ENCODE data around the gene DUSP1.

- TF ChIP-seq POLR2AphosphoS5 (IDR thresholded peaks at IDR 0.05; ENCODE audit: low read depth, low read length), result no peak
- no peak for TF ChIP-seq POLR2A (IDR thresholded peaks at IDR 0.05; ENCODE audit: low read depth, low read length)
These were observed 2.9 kb downstream of the DUSP1 start for GRCh38 chr5:172768098-172768572.

Measured in GM12891 (cell line).